ENCODE measurements around the gene GCFC2. TPM values are rescaled to one million over a fixed set of nuclear protein-coding genes. Genes with fewer than 3 reads are reported as not detected.
A peak's percentile ranks its signal among the peaks of the same experiment; 100 is the strongest.

GCFC2 gene
- total and polyA plus RNA-seq, 2 of the 13 experiments (the other 11 are each of a cell fraction or from before 2014, with no cell fraction given): 26.8 to 49.0 TPM

- peak; percentile 99 for TF ChIP-seq THAP9 (CRISPR knock-in tag; IDR thresholded peaks at IDR 0.05; ENCODE audit: borderline replicate concordance)
- TF ChIP-seq TARDBP (CRISPR knock-in tag; IDR thresholded peaks at IDR 0.05): peak; percentile 66; the same call in 1 of the 2 replicates
- no peak for TF ChIP-seq ZNF10 (CRISPR knock-in tag; IDR thresholded peaks at IDR 0.05; ENCODE audit: borderline replicate concordance, low read depth)
- TF ChIP-seq, protein P1, sequence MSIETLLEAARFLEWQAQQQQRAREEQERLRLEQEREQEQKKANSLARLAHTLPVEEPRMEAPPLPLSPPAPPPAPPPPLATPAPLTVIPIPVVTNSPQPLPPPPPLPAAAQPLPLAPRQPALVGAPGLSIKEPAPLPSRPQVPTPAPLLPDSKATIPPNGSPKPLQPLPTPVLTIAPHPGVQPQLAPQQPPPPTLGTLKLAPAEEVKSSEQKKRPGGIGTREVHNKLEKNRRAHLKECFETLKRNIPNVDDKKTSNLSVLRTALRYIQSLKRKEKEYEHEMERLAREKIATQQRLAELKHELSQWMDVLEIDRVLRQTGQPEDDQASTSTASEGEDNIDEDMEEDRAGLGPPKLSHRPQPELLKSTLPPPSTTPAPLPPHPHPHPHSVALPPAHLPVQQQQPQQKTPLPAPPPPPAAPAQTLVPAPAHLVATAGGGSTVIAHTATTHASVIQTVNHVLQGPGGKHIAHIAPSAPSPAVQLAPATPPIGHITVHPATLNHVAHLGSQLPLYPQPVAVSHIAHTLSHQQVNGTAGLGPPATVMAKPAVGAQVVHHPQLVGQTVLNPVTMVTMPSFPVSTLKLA (IDR thresholded peaks at IDR 0.05): 0 out of 2 replicates have a peak, but pooled peaks have one; percentile 19
- TF ChIP-seq, protein P2, sequence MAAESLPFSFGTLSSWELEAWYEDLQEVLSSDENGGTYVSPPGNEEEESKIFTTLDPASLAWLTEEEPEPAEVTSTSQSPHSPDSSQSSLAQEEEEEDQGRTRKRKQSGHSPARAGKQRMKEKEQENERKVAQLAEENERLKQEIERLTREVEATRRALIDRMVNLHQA (CRISPR knock-in tag; IDR thresholded peaks at IDR 0.05): no peak
- TF ChIP-seq EZH2 (conservative IDR thresholded peaks at IDR 0.05; ENCODE audit: low read depth, low read length): no peak
- TF ChIP-seq ZNF329 (CRISPR knock-in tag; IDR thresholded peaks at IDR 0.05; ENCODE audit: low read depth): peak; percentile 62; the same call in 1 of the 2 replicates
- TF ChIP-seq WIZ (CRISPR knock-in tag; IDR thresholded peaks at IDR 0.05): no peak; the same call in none of the 2 replicates
- peak; percentile 86 to 91 for TF ChIP-seq POLR2A (IDR thresholded peaks at IDR 0.05; ENCODE audit: insufficient read depth in 1 of 2, low read depth in 2 of 2, low read length in 2 of 2)
- no peak; the same call in none of the 2 replicates for TF ChIP-seq ZNF598 (CRISPR knock-in tag; IDR thresholded peaks at IDR 0.05; ENCODE audit: borderline replicate concordance)
- TF ChIP-seq CREB1 (IDR thresholded peaks at IDR 0.05): peak; percentile 81
- TF ChIP-seq CREB1 (CRISPR knock-in tag; IDR thresholded peaks at IDR 0.05): peak; percentile 90
- TF ChIP-seq ZMYM4 (CRISPR knock-in tag; IDR thresholded peaks at IDR 0.05): peak; percentile 65; the same call in 1 of the 2 replicates
- peak; percentile 96 for TF ChIP-seq ZBTB8A (CRISPR knock-in tag; IDR thresholded peaks at IDR 0.05; ENCODE audit: borderline replicate concordance, low read depth)
- peak; percentile 83 for TF ChIP-seq KLF6 (CRISPR knock-in tag; IDR thresholded peaks at IDR 0.05)
- TF ChIP-seq, protein P3, sequence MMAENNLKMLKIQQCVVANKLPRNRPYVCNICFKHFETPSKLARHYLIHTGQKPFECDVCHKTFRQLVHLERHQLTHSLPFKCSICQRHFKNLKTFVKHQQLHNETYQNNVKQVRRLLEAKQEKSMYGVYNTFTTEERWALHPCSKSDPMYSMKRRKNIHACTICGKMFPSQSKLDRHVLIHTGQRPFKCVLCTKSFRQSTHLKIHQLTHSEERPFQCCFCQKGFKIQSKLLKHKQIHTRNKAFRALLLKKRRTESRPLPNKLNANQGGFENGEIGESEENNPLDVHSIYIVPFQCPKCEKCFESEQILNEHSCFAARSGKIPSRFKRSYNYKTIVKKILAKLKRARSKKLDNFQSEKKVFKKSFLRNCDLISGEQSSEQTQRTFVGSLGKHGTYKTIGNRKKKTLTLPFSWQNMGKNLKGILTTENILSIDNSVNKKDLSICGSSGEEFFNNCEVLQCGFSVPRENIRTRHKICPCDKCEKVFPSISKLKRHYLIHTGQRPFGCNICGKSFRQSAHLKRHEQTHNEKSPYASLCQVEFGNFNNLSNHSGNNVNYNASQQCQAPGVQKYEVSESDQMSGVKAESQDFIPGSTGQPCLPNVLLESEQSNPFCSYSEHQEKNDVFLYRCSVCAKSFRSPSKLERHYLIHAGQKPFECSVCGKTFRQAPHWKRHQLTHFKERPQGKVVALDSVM (CRISPR knock-in tag; IDR thresholded peaks at IDR 0.05): no peak
- no peak for TF ChIP-seq ONECUT2 (CRISPR knock-in tag; IDR thresholded peaks at IDR 0.05)
- TF ChIP-seq EHMT2 (IDR thresholded peaks at IDR 0.05; ENCODE audit: borderline replicate concordance, low read depth, low read length): peak; percentile 34; the same call in 1 of the 2 replicates
- TF ChIP-seq PTBP1 (IDR thresholded peaks at IDR 0.05; ENCODE audit: low read depth, low read length, poor library complexity, severe bottlenecking): peak; percentile 72
- TF ChIP-seq ZNF354B (CRISPR knock-in tag; IDR thresholded peaks at IDR 0.05): no peak
- TF ChIP-seq ZZZ3 (CRISPR knock-in tag; IDR thresholded peaks at IDR 0.05; ENCODE audit: borderline replicate concordance): peak; percentile 95; the same call in 1 of the 2 replicates
- peak; percentile 84 for TF ChIP-seq PHF20 (CRISPR knock-in tag; IDR thresholded peaks at IDR 0.05)
Measured at GRCh38 chr2:75646583-75647425, 63.9 kb downstream of the GCFC2 start, which contains the start of gene MRPL19 (continued).
